Measurements from ENCODE around the gene SLC50A1. TPM values are rescaled to one million over a fixed set of nuclear protein-coding genes. Genes with fewer than 3 reads are reported as not detected.
"Not testable (repeated sequence)": the region's sequence is repeated elsewhere in the genome, so short reads cannot be mapped to it uniquely, and the experiment has no call there.

SLC50A1 gene
- total RNA-seq, 2 donors from 2014 or later, result 25.1 to 29.8 TPM

- Histone ChIP-seq H3K9ac (ENCODE audit: extremely low read depth, low read length, poor library complexity, severe bottlenecking) (no peak overlapping the region), H3K4me3 (ENCODE audit: low read length) (no peak overlapping the region), H3K27me3 (ENCODE audit: control insufficient read depth, insufficient read depth, low read length, poor library complexity, severe bottlenecking) (peaks cover 8% of the 10 kb centered on the region), H3K36me3 (ENCODE audit: control insufficient read depth, insufficient read depth, low read length) (peaks cover 12% of the 10 kb centered on the region), H3K9me3 (ENCODE audit: control insufficient read depth, low read length) (no peaks in the 10 kb centered on the region), H3K27ac (ENCODE audit: low read depth, low read length) (no peak overlapping the region), H3K4me1 (ENCODE audit: control insufficient read depth, insufficient read depth, low read length) (peaks cover 3% of the 10 kb centered on the region)
- no peak for DNase-seq
- H3K36me3 Mint-ChIP-seq (ENCODE audit: low read depth), result peaks cover 13% of the 10 kb centered on the region
- H3K27ac Mint-ChIP-seq, result no peak overlapping the region
- no peak overlapping the region for H3K4me3 Mint-ChIP-seq
- H3K27me3 Mint-ChIP-seq (ENCODE audit: insufficient read depth), result peaks cover 41% of the 10 kb centered on the region
- peaks cover 4% of the 10 kb centered on the region for H3K4me1 Mint-ChIP-seq
- H3K9me3 Mint-ChIP-seq, result no peaks in the 10 kb centered on the region
- WGBS, 2 experiments (ENCODE audit: insufficient coverage in 1 of 2, insufficient read length in 1 of 2), result 85 to 94% methylated on average over 6 to 7 of the region's 7 CpGs
- no peak for TF ChIP-seq CTCF (conservative IDR thresholded peaks at IDR 0.05)
Observed at GRCh38 chr1:155141749-155142148, 6.1 kb downstream of the SLC50A1 start.

- H3K9me3 Mint-ChIP-seq, result no peaks in the 10 kb centered on the region
Observed at GRCh38 chr1:155145491-155145890, 9.8 kb downstream of the SLC50A1 start.

GRCh38 chr1:155155996-155156643 is 20.5 kb downstream of the SLC50A1 start:
- H3K36me3 ChIP-seq (ENCODE audit: control insufficient read depth, insufficient read depth, low read length); H3K36me3 Mint-ChIP-seq (ENCODE audit: low read depth); H3K9me3 Mint-ChIP-seq; H3K9ac ChIP-seq (ENCODE audit: extremely low read depth, low read length, poor library complexity, severe bottlenecking); H3K4me1 Mint-ChIP-seq; H3K4me3 Mint-ChIP-seq; H3K4me3 ChIP-seq (ENCODE audit: low read length); H3K27ac Mint-ChIP-seq; H3K27ac ChIP-seq (ENCODE audit: low read depth, low read length); DNase-seq; H3K9me3 ChIP-seq (ENCODE audit: control insufficient read depth, low read length); H3K4me1 ChIP-seq (ENCODE audit: control insufficient read depth, insufficient read depth, low read length): not testable (repeated sequence)
- H3K27me3 ChIP-seq (ENCODE audit: control insufficient read depth, insufficient read depth, low read length, poor library complexity, severe bottlenecking), result peaks cover 10% of the 10 kb centered on the region
- WGBS, 2 experiments (ENCODE audit: insufficient coverage in 1 of 2, insufficient read length in 1 of 2), result 66 to 76% methylated on average over 2 to 3 of the region's 3 CpGs
- peaks cover 34% of the 10 kb centered on the region for H3K27me3 Mint-ChIP-seq (ENCODE audit: insufficient read depth)

More at GRCh38 chr1:155145491-155145890, 9.8 kb downstream of the SLC50A1 start:
- H3K27me3 Mint-ChIP-seq (ENCODE audit: insufficient read depth), result peaks cover 48% of the 10 kb centered on the region
- TF ChIP-seq CTCF (conservative IDR thresholded peaks at IDR 0.05), result peak; percentile 43
- H3K36me3 Mint-ChIP-seq (ENCODE audit: low read depth), result no peaks in the 10 kb centered on the region
- WGBS, 2 experiments (ENCODE audit: insufficient coverage in 1 of 2, insufficient read length in 1 of 2), result 88% methylated on average over 3 of the region's 3 CpGs; no CpG with 5 or more reads in 1 of the 2 experiments
- H3K4me3 Mint-ChIP-seq, result no peak overlapping the region
- Histone ChIP-seq H3K27ac (ENCODE audit: low read depth, low read length) (no peak overlapping the region), H3K36me3 (ENCODE audit: control insufficient read depth, insufficient read depth, low read length) (no peaks in the 10 kb centered on the region), H3K4me3 (ENCODE audit: low read length) (no peak overlapping the region), H3K9me3 (ENCODE audit: control insufficient read depth, low read length) (no peaks in the 10 kb centered on the region), H3K9ac (ENCODE audit: extremely low read depth, low read length, poor library complexity, severe bottlenecking) (no peak overlapping the region), H3K27me3 (ENCODE audit: control insufficient read depth, insufficient read depth, low read length, poor library complexity, severe bottlenecking) (peaks cover 8% of the 10 kb centered on the region), H3K4me1 (ENCODE audit: control insufficient read depth, insufficient read depth, low read length) (no peaks in the 10 kb centered on the region)
- peaks cover 2% of the 10 kb centered on the region for H3K4me1 Mint-ChIP-seq
- no peak for DNase-seq
- no peak overlapping the region for H3K27ac Mint-ChIP-seq
